GM12892 (cell line): ENCODE data around the gene SCART1.
"Not testable (repeated sequence)": the region's sequence is repeated elsewhere in the genome, so short reads cannot be mapped to it uniquely, and the experiment has no call there.

Experiments used
- POLR2A ChIP-seq: IDR thresholded peaks from 2 replicates; pipeline ENCODE4 v1.6.1; 2011; ENCODE audit warnings: low read depth, low read length, control low read depth
- TAF1 ChIP-seq: IDR thresholded peaks from 2 replicates; pipeline ENCODE4 v1.6.1; 2011; ENCODE audit warnings: low read depth, mild to moderate bottlenecking, control low read depth, low read length, borderline replicate concordance

DNA sequence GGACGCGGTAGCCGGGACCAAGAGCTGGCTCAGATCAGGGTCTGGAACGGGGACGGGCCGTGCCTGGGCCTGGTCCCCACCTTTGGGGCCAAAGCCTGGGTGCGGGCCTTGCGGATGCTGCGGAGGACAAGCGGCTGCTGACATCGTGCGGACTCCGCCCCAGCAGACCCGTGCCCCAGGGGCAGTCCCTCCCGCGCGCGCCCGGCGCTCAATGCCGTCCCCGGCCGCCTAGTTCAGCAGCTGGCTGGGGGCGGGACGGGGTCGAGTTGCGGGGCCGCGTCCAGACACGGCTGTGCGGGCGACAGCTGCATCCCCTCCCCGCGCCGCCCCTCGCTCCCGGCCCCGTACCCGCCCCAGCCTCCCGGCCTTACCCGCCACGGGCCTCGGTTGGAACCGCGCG, 29.6 kb upstream of the SCART1 start:
- not testable (repeated sequence) for TF ChIP-seq POLR2A, TAF1
